GM12891 (cell line): ENCODE measurements around the gene CACNA2D1.

Source experiments
- POLR2A ChIP-seq: IDR thresholded peaks from 2 replicates; pipeline ENCODE4 v1.6.1; 2011; ENCODE audit warnings: low read depth, low read length, control low read depth
- POLR2AphosphoS5 ChIP-seq: IDR thresholded peaks from 2 replicates; pipeline ENCODE4 v1.6.1; 2011; ENCODE audit warnings: low read depth, low read length, control low read depth
- TAF1 ChIP-seq: IDR thresholded peaks from 2 replicates; pipeline ENCODE4 v1.6.1; 2011; ENCODE audit warnings: low read depth, low read length, control low read depth

DNA sequence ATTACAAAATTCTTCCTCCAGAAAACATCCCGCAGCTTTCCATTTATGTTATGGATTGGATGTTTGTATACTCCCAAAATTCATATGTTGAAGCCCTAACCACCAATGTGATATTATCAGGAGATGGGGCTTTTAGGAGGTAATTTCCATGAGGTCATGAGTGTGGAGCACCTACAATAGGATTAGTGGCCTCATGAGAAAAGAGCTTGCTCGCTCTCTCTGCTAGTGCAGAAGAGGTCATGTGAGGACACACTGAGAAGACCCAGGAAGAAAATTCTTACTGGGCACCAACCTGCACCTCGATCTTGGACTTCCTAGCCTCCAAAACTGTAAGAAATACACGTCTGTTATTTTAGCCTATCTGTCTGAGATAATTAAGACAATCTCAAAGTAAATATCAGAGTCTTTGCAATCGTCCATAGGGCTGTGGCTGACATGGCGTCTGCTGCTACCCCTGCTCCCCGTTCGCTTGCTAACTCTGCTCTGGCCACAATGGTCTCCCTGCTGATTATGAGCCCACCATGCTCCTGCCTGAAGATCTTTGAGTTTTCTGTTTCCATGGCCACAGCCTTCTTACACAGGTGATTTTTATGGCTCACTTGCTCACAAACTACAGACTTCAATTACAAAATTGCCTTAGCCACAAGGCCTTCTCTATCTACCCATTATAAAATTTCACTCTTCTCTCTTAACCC is 333.3 kb downstream of the CACNA2D1 start:
- no peak for TF ChIP-seq TAF1
- no peak for TF ChIP-seq POLR2A
- TF ChIP-seq POLR2AphosphoS5 = no peak
